HG02970 (cell line): Measurements from ENCODE around the gene SLC25A29.
A peak's percentile ranks its signal among the peaks of the same experiment; 100 is the strongest.
"Not testable (repeated sequence)": the region's sequence is repeated elsewhere in the genome, so short reads cannot be mapped to it uniquely, and the experiment has no call there.

Experiments
- ATAC-seq: cut with Tn5 transposase; IDR thresholded peaks from one replicate; pipeline ENCODE4 v1.9.1; 2021; ENCODE audit warnings: mild to moderate bottlenecking, moderate library complexity, moderate number of reproducible peaks; ENCODE audit not compliant: unreplicated experiment, low FRiP score

SLC25A29 gene

DNA sequence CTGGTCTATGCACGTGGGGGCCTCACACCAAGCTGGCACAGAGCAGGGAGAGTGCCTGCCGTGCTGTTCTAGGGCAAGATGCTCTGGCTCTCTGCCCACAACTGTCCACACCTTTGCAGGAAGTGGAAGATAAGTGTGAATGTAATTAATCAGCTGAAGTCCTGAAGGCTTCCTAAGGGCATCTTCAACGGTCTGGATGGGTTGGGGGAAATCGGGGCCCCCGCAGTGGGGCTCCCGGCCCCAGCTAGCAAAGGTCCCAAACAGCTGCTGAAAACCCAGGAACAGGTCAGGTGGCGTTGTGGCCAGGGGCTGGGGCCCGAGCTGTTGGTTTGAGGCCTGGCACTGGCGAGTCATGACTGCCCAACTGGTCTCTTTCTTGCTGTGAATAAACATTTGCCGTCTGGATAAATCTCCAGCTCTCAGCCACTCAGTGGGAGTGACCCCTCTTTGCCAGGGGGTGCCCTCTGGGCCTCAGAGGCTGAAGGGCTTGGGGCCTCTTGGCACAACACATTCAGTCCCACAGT is 6.7 kb upstream of the SLC25A29 start:
- ATAC-seq, result no peak

DNA sequence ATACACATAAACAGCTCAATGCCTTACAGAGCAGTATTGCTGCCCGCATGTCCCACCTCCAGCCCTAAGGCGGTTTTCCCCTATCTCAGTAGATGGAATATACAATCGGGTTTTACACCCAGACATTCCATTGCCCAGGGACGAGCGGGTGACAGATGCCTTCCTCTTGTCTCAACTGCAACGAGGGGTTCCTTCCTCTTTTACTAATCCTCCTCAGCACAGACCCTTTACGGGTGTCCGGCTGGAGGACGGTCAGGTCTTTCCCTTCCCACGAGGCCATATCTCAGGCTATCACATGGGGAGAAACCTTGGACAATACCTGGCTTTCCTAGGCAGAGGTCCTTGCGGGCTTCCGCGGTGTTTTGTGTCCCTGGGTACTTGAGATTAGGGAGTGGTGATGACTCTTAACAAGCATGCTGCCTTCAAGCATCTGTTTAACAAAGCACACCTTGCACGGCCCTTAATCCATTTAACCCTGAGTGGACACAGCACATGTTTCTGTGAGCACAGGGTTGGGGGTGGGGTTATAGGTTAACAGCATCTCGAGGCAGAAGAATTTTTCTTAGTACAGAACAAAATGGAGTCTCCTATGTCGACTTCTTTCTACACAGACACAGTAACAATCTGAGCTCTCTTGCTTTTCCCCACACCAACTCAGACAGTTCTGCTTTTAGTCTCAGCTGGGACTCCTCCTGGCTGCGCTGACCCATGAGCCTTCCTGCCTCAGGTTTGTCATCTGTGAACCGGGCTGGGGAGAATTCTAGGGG is 6.0 kb upstream of the SLC25A29 start:
- ATAC-seq, result not testable (repeated sequence)

DNA sequence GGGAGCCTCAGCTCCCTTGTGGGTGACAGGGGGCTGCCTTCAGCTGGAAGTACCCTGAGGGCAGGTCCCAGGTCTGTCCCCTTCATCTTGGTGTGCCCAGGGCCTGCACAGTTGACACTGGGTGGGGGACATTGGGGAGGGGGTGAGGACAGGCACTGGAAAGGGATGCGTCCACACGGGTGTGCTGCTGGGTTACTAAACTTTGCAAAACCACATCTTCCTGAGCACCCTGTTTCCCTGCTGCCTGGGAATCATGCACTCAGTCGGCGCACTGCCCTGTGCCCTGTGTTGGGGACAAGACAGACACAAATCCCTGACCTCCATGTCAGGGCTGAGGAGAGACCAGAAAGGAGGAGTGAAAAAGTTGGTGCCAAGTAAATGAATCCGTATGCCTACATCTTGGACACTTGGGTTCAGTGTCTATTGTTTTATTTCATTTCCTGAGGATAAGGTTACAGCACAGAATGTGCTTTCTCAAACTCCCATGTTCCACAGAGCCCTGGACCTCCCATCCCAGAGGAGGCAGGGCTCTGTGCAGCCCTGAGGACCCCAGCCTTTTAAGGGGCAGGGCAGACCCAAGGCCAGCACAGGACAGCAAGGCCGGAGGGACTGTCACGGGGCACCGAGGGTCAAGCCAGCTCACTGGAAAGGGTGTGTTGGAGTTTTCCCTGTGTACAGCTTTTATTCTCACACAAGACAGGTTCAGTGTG is 2.9 kb upstream of the SLC25A29 start:
- ATAC-seq, result no peak

DNA sequence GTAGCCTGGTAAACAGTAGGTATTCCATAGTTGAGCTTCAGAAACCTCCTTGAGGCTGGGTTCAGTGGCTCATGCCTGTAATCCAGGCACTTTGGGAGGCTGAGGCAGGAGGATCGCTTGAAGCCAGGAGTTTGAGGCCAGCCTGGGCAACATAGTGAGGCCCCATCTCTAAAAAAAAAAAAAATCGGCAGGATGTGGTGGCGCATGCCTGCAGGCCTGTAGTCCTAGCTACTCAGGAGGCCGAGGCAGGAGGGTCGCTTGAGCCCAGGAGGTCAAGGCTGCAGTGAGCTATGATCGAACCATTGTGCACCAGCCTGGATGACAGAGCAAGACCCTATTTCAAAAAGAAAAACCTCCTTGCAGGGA is 2.2 kb upstream of the SLC25A29 start:
- not testable (repeated sequence) for ATAC-seq

DNA sequence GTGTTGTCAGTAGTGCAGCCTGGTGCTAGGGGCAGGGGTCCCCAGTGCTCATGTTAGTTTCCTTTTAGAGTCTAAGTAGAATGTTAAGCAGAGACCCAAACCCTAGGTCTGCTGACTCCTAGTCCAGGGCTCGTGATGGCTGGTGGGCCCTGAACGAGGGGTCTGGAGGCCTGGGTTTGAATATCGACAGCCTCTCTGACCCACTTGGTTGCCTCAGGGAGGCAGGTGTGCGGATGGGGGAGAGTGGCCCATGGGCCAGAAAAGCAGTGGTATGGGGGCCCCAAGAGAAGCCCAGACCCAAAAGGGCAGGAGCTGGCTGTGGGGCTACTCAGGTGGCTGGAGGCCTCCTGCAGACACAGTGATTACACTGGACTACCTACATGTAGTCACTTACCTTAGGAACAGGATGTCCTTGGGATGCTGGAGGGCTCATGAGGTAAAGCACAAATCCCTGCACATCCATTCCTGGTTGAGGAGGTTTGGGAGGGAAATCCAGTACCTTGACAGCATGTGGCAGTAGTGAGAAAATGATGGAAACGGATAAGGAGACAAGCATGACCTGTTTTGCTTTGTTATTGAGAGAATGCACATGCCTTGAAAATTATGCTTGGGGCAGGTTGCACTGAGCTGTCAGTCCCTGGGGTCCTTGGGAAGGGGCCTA is 1.7 kb upstream of the SLC25A29 start:
- no peak for ATAC-seq

DNA sequence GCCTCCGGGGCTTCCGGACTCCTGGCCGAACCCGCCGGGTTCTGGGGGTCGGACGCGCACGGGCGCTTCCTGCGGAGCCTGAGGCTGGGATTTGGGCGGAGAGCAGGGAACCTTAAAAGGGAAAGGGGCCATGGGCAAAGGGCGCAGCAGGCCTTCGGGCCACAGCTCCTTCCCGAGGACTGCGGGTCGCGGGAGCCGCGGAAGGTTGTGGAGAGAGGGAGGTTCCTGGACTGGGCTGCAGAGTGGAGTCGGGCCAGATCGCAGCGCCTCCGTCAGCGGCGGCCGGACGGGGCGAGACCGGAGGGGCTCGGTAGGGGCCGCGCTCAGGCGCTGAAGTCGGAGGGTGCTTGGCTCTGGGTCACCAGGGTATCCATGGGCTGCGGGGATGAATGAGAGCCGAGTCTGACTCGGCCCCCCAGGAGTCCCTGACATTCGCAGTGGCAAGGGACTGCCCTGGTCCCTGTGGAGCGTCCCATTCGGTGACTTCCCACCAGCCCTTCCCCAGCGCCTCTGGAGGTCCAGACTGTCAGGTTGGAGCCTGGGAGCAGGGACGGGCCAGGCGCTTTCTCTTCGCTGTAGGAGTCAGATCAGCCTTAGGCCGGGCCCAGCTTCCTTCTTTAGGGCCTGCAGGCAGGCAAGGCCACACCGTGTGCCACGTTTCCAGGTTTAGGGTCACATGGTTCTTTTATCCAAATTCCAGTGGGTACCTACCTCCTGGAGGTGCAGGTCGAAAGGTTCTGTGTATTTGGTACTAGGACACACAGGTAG is 938 bp upstream of the SLC25A29 start:
- peak; percentile 11 for ATAC-seq

DNA sequence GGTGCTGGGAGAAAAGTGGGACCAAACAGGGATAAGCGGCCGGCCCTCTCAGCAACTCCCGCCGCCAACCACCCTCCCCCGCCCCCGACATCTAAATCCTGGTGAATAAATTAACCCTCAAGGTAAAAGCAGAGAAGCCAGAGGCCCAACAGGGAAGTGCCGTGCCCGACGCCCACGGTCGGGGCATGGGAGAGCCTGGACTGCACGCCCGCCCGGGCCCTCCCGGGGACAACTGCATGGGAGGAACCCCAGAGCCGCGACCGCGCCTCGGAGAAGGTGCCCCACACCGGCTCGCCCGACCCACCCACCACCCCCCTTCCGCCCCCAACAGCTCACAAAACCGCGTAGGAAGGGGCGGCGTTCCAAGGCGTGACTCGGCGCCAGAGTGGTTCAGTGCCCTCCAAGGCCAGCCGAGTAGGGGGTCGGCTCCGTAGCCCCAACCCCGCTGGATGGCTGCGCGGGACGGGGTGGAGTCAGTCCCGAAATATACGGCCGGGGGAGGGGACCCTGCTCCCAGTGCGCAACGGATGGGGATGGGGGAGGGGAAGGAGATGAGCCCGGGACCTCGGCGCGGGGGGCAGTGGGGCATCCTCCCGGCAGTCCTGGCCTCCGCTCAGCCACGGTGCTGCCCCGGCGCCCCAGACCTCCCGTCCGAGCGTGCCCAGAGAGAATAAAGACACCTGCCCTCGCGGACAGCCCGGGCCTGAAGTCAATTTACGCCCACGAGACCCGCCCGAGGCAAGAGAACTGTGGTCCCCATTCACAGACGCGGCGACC is 732 bp downstream of the SLC25A29 start:
- no peak for ATAC-seq

DNA sequence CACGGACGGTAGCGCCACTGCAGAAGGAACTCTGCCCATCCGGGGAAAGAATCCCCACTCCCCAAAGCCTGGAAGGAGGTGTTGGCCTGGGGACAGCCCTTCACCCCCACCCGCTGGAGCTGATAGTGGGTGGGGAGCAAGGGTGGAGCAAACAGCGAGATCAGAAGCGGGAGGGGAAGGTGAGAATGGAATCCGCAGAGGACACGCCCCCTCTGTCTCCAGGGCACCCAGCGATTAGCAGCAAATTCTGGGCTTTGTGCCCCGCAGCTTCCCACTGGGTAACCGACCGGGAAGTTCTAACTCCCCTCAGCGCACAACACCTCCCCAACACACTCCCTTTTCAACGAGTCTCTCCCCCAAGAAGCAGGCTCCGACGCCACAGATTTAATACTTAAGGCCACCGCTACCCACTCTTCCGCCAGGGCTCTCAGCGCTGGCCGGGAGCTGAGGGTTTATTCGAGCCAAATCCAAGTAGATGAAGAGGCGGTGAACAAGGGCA is 1.4 kb downstream of the SLC25A29 start:
- no peak for ATAC-seq

DNA sequence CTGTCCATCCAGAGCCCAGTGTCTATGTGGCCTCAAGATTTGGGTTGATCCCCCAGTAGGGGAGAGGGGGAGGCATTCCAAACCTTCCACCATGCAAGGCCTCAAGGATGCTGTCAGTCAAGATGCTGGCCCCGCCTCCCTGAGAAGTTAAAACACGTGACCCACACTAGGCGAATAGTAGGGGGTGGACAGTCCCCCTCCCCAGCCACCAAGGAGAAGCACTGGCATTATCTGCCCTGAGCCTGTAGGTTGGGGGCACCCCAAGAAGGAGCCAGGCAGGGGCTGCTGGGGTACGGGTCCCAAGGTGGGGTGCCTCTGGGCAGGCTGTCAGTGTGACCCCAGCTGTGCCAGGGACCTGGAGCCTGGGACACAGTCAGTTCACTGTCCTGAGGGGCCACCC is 2.3 kb downstream of the SLC25A29 start:
- no peak for ATAC-seq

DNA sequence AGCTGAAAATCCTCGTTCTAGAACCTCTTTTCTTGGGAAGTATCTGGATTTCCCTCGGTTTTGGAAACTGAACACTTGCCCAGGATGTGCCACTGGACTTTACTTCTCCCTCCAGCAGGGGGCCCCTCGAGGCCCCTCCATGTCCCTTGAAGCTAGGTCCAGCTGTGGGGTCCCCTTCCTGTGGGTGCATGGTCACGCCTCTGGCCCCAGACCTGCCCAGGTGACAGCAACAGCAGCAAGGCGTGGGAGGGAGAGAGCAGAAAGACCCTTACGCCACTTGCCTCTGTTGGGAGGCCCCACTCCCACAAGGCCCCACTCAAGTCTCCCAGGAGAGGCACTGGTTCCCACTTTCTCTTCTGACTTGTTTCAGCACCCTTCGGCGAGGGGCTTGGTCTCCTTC is 3.1 kb downstream of the SLC25A29 start:
- ATAC-seq, result no peak

DNA sequence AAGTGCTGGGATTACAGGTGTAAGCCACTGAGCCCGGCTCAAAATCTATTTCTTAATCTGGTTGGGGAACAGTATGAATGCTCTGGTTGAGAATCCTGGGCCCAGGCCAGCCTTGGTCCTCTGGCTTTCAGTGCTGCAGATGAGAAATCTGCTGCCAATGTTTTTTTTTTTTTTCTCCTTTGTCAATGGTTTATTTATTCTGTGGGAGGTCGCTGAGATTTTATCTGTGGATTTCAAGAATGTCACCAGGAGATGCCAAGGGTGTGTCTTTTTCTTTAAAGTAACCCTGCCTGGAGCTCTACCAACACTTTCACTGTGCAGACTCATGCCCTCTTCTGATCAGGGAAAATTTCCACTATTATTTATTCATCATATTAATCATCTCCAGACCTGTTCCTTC is 3.6 kb downstream of the SLC25A29 start:
- no peak for ATAC-seq

DNA sequence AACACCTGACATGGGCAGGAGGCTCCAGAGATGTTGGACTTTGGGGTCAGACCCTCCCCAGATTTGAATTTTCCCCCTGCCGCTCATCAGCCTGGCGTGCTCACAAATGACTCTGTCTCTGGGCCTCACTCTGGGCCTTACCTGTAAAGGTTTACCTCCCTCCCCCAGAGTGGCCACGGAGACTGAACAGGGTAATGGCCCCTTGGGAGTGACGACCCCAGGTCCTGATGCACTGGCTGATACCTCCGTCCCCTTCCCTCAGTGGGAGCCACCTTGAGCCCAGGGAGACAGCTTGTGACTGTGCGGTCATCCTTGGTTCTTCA is 7.0 kb downstream of the SLC25A29 start:
- ATAC-seq, result no peak

DNA sequence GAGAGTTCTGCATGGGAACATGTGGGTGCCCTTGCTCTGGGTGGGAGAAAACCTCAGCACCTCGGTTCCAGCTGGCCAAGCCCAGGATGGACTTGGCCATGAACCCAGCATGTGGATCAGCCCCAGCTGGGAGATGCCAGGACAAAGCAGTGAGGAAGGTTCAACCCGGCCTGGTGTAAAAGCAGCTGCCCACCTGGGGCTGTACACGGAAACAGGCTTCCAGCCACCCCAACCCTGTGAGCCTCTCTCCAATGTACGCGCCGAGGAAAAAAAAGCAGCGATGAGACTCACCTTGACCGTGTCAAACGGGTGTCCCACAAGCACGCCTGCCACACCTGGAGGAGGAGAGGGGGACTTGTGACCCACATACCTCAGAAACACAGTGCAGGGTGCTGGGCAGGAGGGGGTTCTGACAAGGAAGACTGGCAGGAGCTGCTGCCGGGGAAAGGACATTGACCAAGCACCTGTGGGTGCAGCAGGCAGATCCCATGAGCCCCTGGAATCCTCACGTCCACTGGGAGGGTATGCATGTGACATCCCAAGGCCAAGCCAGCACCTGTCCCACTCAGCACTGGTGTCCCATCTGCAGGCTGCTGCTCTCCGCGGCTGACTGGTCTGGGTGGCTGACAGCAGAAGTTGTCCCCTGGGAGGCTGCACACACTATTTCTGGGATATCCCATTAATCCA is 7.5 kb downstream of the SLC25A29 start:
- ATAC-seq, result no peak

DNA sequence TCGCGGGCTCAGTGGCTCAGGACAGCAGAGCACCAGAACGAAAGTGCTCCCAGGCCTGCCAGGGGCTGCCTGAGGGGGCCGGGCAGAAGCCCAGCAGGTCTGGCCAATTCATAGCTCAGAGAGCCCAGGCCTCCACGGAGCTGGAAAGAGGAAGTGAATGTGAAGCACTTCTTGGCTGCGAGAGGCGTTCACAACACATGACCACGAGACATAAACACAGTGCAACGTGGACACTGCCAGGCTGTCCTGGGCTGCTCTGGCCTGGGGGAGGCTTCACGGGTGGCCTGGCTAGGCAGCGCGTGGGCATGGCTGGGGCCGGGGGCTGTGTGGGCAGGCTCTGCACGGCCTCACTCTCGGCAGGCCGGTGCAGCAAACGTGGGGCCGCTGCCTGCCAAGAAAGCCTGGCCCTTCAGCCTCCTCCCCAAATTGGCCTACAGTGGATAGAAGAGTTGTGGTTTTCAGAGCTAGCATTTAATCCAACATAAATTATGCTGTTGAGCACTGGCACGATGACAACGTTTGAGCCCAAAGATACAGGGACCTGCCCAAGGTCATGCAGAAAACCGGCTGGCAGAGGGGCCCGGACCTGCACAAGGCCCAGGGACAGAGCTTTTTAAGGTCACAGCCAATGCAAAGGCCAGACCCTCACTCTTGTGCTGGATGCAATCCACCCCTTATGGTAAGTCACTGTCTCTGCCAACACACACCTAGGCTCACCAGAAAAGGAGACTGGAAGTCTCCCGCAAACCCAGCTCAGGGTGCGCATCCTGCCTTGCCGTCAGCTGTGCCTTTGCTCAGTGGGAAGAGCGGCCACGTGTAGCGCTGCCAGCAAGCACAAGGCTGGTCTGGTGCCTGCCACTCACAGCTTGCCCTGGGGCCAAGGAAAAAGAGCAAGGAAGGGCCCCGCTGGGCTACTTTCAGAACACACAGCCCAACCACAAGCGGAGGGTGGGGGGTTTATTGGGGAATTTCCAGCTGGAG is 8.6 kb downstream of the SLC25A29 start:
- peak; percentile 62 for ATAC-seq

DNA sequence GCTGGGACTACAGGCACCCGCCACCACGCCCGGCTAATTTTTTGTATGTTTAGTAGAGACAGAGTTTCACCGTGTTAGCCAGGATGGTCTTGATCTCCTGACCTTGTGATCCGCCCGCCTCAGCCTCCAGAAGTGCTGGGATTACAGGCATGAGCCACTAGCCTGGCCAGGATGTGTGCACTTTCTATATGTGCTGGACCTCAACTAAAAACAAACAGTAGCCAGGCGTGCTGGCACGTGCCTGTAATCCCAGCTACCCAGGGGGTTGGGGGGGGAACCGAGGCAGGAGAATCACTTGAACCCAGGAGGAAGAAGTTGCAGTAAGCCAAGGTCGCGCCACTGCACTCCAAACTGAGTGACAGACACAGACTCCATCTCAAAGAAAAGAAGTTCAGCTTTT is 9.5 kb downstream of the SLC25A29 start:
- not testable (repeated sequence) for ATAC-seq

DNA sequence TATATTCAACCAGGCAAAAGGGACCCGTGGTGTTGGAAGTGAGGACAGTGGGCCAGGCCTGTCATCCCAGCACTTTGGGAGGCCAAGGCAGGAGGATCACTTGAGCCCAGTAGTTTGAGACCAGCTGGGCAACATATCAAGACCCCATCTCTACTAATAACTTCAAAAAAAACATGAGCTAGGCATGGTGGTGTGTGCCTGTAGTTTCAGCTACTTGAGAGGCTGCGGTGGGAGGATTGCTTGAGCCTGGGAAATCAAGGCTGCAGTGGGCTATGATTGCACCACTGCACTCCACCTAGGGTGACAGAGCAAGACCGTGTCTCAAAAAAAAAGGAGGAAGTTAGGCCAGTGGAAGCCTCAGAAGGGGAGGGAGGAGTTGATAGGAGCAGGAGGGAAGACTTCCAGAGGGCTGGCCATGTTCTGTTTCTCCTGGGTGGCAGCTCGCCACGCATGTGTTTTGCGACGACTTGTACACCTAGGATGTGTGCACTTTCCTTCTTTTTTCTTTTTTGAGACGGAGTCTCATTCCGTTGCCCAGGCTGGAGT is 10.1 kb downstream of the SLC25A29 start:
- no peak for ATAC-seq

DNA sequence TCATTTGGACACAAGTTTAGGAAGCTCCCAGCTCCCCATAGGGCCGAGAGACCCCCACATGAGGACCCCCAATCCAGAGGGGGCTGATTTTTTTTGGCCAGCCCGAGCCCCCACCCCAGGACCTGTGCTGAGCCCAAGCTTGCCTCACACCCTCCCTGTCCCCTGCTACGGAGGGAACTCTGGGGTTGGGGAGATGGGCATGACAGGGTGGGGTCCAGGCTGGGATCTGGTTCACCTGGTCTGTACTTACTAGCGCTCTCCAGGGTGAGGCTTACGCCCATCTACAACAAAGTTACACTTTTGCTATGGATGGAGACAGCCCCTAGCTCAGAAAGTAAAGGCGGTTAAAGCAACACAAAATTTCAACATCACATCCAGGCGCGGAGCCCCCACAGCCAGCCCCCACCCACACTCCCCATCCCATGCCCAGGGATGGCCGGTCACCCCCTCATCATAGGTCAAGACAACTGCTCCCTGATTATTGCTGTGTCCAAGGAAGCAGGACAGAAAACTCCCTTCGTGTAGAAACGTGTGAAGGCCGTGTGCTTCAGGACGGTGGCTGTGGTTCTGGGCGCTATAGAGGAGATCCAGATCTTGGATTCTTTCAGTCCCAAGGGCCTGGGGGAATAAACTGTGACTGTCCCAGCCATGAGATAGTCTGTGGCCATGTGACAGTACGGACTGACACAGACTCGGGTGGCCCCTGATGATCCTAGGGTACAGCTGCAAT is 10.7 kb downstream of the SLC25A29 start:
- ATAC-seq, result no peak
